Muscle of back (tissue), 11 donors: ENCODE measurements around the gene ADAMTS19. TPM values are rescaled to one million over a fixed set of nuclear protein-coding genes. Genes with fewer than 3 reads are reported as not detected.
"Not testable (repeated sequence)": the region's sequence is repeated elsewhere in the genome, so short reads cannot be mapped to it uniquely, and the experiment has no call there.

ENCODE experiments used
- DNase-seq, 3 donors: peaks; one replicate each; pipeline versions ENCODE4 v3.0.0 to v3.0.0-alpha.2; 2013
- polyA plus RNA-seq, 10 donors: library from polyadenylated mRNA; unstranded; fragments of 120-200 nt; gene quantifications; one replicate each; pipeline ENCODE4 v1.2.1, GENCODE V29; 2013; ENCODE audit not compliant: insufficient read length in 10 of 10

ADAMTS19 gene
- polyA plus RNA-seq, 10 donors, result 9.0 to 21.9 (median 14.5) TPM

DNA sequence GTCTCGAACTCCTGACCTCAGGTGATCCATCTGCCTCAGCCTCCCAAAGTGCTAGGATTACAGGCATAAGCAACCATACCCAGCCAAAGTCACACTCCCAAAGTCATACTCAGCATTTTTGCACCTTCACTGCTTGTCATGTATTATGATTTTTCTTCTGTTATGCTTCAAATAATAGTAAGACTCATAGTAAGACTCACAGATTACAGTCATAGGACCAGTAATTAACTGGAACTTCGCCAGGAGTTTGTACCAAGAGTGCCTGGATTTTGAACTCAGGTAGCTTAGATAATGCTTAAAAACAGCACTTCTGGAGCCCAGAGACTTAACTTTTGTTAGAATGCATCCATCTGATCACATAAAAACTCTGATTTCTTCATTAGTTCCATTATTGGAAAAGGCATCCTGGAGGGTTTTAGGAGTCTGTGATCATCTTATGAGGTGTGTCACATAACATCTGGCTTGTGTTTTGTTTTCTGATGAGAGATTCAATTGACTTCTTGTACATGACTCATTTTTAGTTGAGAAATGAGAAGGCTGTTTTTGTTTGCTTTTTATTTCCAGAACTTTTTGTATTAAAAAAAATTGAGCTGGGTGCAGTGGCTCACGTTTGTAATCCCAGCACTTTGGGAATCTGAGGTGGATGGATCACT lies 131.5 kb downstream of the ADAMTS19 start:
- DNase-seq, result no peak

- DNase-seq, result no peak
Measured at GRCh38 chr5:129593525-129593924, 133.4 kb downstream of the ADAMTS19 start.

GRCh38 chr5:129601576-129601975 lies 141.5 kb downstream of the ADAMTS19 start:
- peak; percentile 26 to 78 (median 61) for DNase-seq

GRCh38 chr5:129608350-129608749 lies 148.3 kb downstream of the ADAMTS19 start:
- no peak for DNase-seq

- peak in 1 of 3 donors; percentile 44 for DNase-seq
Measured at GRCh38 chr5:129609710-129610109, 149.6 kb downstream of the ADAMTS19 start.

DNA sequence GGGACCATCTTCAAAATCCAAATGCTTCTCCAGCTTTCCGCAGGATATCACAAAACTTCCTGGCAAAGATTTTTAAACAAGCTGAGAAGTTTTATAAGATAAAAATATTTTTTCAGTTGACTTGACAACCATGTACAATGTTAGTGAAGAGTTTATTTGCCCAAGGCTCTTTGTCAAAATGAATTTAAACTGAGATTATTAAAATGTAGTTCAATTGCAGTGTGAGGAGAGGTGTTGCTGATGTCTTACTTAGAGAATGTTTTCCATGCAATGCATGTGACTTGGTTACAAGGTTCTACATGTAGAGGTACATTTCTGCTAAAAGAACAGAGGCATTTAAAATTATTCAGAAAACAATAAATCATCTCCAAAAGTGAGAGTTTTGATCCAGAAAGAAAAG lies 156.4 kb downstream of the ADAMTS19 start:
- DNase-seq, result peak; percentile 33 to 69 (median 40)

- peak in 1 of 3 donors; percentile 47 for DNase-seq
Measured at GRCh38 chr5:129617206-129617605, 157.1 kb downstream of the ADAMTS19 start.

- DNase-seq, result no peak
Measured at GRCh38 chr5:129619782-129620181, 159.7 kb downstream of the ADAMTS19 start.

DNA sequence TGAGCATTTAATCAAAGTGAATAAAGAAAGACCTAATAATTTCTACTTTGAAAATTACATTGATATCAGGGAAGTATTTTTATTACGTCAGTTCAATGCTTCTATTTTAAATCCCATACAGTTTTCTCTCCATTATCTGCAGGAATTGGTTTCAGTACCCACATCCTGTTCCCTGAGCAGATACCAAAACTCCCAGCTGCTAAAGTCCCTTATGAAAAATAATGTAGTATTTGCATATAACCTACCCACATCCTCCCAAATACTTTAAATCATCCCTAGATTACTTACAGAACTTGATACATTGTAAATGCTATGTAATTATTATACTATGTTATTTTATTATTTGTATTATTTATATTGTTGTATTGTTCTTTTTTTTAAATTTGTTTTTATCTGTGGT lies 162.4 kb downstream of the ADAMTS19 start:
- DNase-seq, result no peak

DNA sequence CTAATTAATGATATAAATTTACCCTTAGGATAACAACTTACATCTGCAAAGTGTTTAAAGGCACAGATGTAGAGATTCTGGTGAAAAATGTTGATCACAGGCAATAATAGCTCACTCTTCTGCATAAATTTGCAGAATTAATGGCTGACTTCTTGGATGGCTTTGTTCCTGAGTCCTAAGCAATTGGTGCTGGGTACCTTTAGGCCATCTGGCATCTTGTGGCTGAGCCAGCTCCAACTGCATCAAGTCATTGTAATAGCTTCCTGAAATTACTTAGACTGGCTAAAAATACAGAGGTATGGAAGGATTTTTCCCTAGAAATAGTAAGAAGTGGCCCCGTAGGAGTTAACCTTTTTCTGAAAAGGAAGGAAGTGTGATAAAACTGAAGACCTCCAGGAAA lies 169.5 kb downstream of the ADAMTS19 start:
- no peak for DNase-seq

GRCh38 chr5:129630101-129630500 lies 170.0 kb downstream of the ADAMTS19 start:
- DNase-seq, result peak in 1 of 3 donors; percentile 41

- peak; percentile 68 to 93 (median 85) for DNase-seq
Measured at GRCh38 chr5:129631961-129632360, 171.9 kb downstream of the ADAMTS19 start.

DNA sequence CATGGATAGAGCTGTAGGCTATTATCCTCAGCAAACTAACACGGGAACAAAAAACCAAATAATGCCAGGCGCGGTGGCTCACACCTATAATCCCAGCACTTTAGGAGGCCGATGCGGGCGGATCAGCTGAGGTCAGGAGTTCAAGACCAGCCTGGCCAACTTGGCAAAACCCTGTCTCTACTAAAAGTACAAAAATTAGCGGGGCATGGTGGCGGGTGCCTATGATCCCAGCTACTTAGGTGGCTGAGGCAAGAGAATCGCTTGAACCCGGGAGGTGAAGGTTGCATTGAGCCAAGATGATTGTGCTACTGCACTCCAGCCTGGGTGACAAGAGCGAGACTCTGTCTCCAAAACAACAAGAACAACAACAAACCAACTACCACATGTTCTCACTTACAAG lies 177.4 kb downstream of the ADAMTS19 start:
- DNase-seq, result not testable (repeated sequence)

- no peak for DNase-seq
Measured at GRCh38 chr5:129639331-129639730, 179.2 kb downstream of the ADAMTS19 start.

GRCh38 chr5:129652349-129653056 lies 192.4 kb downstream of the ADAMTS19 start:
- peak in 1 of 3 donors; percentile 55 for DNase-seq

- DNase-seq, result peak in 2 of 3 donors; percentile 46 to 77
Measured at GRCh38 chr5:129653057-129653375, 192.9 kb downstream of the ADAMTS19 start.

- no peak for DNase-seq
Measured at GRCh38 chr5:129653442-129653841, 193.3 kb downstream of the ADAMTS19 start.

GRCh38 chr5:129656952-129657351 lies 196.9 kb downstream of the ADAMTS19 start:
- DNase-seq, result no peak

DNA sequence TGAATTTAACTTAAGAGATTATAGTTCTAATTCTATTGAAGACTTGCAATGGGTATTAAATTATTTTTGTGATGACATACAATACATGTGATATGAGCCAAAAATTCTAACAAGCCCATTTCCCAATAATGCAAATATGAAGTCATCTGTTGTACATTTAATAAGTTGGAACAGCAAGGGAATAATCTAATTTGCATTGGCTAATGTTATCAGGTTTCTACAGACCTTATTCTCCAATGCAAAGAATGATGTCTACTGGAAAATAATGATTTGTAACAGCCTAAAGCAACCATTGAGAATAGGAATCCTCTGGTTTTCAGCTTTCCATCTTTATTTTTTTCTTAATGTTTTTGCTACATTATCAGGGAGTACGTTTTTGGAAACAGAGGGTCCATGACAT lies 198.7 kb downstream of the ADAMTS19 start:
- DNase-seq, result peak in 1 of 3 donors; percentile 71

DNA sequence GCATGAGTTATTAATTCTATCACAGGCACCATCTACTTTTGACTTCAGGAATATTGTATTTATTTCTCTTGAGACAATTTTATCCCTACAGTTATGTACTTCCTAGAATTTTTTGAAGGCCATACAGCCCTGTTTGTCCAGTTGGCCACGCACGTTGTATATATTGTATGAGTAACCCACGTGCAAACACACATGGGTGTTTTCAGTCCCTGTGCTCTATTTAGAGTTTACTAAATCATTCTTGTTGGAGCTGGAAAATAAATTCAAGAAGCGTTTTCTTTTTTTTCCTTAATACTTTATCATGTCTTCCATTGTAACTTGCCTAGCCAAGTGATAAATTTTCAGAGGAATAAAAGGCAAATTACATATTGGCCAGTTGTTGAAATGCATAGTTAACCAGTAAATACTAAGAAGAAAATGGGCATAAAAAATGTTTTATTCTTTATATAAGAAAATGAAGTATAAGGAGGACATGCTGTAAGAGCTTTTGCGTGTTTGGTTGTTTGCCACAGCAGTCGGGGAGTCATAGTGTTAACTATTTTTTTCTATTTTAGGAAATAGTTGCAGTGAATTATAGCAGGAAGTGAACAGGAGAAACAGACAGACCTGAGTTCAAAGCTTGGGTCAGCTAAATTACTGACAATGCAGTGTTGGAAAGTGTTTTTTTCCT lies 201.4 kb downstream of the ADAMTS19 start:
- DNase-seq, result peak in 2 of 3 donors; percentile 41 to 83

- no peak for DNase-seq
Measured at GRCh38 chr5:129664336-129664937, 204.3 kb downstream of the ADAMTS19 start.

GRCh38 chr5:129670957-129671500 lies 210.9 kb downstream of the ADAMTS19 start:
- DNase-seq, result peak in 2 of 3 donors; percentile 68 to 85
